RPMI7951 (cell line): ENCODE measurements around the gene MBTPS1. TPM values are rescaled to one million over a fixed set of nuclear protein-coding genes. Genes with fewer than 3 reads are reported as not detected.

ENCODE experiments used
- DNase-seq: peaks from one replicate; pipeline ENCODE4 v3.0.0-alpha.2; 2012; ENCODE audit warnings: low read depth
- total RNA-seq: library from RNA; depleted of rRNA; stranded (reverse); fragments of >200 nt; shearing (Covaris generic); gene quantifications from 2 replicates; pipeline ENCODE4 v1.2.3, GENCODE V29; 2014

MBTPS1 gene
- total RNA-seq, 1 experiment from 2014 or later, result 38.6 TPM

GRCh38 chr16:84036982-84037425, 79.7 kb downstream of the MBTPS1 start:
- DNase-seq, result no peak

- DNase-seq, result no peak
These were observed 80.6 kb downstream of the MBTPS1 start for GRCh38 chr16:84036131-84036530.

GRCh38 chr16:84034516-84034915, 82.2 kb downstream of the MBTPS1 start:
- no peak for DNase-seq

GRCh38 chr16:84033251-84034195, 83.2 kb downstream of the MBTPS1 start:
- DNase-seq, result no peak

GRCh38 chr16:84032458-84033178, 84.1 kb downstream of the MBTPS1 start:
- no peak for DNase-seq

- no peak for DNase-seq
These were observed 85.2 kb downstream of the MBTPS1 start for GRCh38 chr16:84031556-84031955.

- DNase-seq, result no peak
These were observed 87.3 kb downstream of the MBTPS1 start for GRCh38 chr16:84029297-84030047.

- DNase-seq, result no peak
These were observed 89.1 kb downstream of the MBTPS1 start for GRCh38 chr16:84027625-84028024.

- no peak for DNase-seq
These were observed 90.1 kb downstream of the MBTPS1 start for GRCh38 chr16:84026606-84027005.

- DNase-seq, result peak; percentile 74
These were observed 91.9 kb downstream of the MBTPS1 start for GRCh38 chr16:84024854-84025253.

- no peak for DNase-seq
These were observed 94.1 kb downstream of the MBTPS1 start for GRCh38 chr16:84022644-84023043.

GRCh38 chr16:84021488-84021887, 95.3 kb downstream of the MBTPS1 start:
- DNase-seq, result no peak

- DNase-seq, result no peak
These were observed 96.4 kb downstream of the MBTPS1 start for GRCh38 chr16:84020353-84020752.

GRCh38 chr16:84018710-84019109, 98.0 kb downstream of the MBTPS1 start:
- no peak for DNase-seq

GRCh38 chr16:84016477-84016876, 100.3 kb downstream of the MBTPS1 start:
- DNase-seq, result no peak

GRCh38 chr16:84015399-84015798, 101.3 kb downstream of the MBTPS1 start:
- DNase-seq, result no peak

- no peak for DNase-seq
These were observed 102.0 kb downstream of the MBTPS1 start for GRCh38 chr16:84014570-84015327.

- peak; percentile 55 for DNase-seq
These were observed 102.8 kb downstream of the MBTPS1 start for GRCh38 chr16:84013787-84014569.

- no peak for DNase-seq
These were observed 107.5 kb downstream of the MBTPS1 start for GRCh38 chr16:84009282-84009681.

GRCh38 chr16:84007965-84008364, 108.8 kb downstream of the MBTPS1 start:
- DNase-seq, result no peak
